GM20000 (cell line): Measurements from ENCODE around the gene GNAS-AS1.

ENCODE experiments used
- DNase-seq: peaks from one replicate; pipeline ENCODE4 v3.0.0; 2012; ENCODE audit warnings: low spot score
- CTCF ChIP-seq: IDR thresholded peaks from 2 replicates; pipeline ENCODE4 v1.5.1; 2012; ENCODE audit warnings: mild to moderate bottlenecking, control low read depth; ENCODE audit errors: extremely low read depth, missing control alignments

GNAS-AS1 gene

DNA sequence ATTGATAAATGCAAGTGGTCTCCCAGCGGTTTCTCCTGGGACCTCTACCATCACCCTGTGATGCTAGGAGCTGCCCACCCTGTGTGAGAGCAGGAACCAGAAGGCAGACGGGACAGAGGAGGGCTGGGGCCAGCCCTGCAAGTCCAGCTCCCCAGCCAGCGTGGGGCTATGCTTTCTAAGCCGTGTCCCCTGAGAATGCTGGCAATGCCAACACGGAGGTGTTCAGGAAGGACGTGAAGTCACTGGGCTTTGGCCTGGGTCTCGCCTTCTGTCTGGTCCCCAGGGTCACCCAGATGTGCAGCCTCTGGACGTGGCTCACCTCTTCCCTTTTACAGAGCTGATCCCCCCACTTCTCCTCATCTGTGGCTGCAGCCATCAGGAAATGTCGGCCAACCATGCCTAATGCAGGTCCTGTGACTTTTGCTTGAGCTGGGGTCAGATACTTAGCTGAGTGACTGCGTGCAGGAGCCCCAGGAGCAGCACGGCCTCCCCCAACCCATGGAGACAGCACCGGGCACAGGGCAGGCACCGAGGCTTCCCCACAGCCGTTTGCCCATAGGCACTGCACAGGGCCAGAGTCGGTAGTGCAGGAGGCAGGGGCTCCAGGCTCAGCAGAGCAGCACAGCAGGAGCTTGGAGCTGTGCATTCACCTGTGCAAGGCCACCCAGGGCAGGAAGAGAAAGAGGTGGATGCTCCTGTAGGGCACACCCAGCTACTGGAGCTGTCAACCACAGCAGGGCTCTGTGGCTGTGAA lies 66.2 kb downstream of the GNAS-AS1 start:
- no peak for DNase-seq
- no peak for TF ChIP-seq CTCF

GRCh38 chr20:58783511-58784011 lies 67.1 kb downstream of the GNAS-AS1 start:
- TF ChIP-seq CTCF = no peak
- DNase-seq = no peak

GRCh38 chr20:58781138-58781537 lies 69.6 kb downstream of the GNAS-AS1 start:
- TF ChIP-seq CTCF = no peak
- no peak for DNase-seq

DNA sequence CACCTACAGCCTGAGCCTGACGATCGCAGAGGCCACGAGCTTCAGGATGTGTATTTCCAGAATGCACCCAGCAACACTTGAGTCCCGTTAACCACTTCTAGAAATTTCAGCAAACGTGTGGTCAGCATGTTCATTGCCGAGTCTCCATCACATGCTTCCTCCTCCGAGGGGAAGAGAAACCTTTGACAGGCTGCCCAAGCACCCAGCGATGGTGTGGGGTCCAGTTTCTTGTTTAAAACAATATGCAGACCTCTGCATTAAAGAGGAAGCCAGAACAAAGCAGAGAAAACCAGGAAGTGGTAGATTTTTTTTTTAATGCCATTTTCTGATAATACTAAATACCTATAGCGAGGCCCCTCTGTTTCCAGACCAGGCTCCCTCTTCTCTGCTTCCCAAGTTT lies 71.9 kb downstream of the GNAS-AS1 start:
- DNase-seq = no peak
- TF ChIP-seq CTCF = no peak

DNA sequence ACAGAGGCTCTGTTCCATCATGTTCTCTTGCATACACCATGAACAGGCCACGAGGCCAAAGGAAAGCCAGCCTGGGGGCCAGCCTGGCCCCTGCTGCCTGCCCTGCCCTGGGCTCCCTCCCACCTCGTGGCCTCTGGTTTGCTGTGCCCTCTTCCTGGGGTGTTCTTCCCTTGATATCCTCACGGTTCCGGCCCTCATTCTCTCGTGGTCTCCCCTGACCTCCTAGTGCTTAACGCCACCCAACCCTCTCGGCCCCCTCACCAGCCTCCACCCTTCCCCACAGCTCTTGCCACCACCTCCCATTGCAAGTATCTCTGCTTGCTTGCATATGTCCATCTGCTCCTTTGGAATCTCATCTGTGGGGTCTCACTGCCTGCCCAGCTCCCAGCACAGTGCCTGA lies 73.0 kb downstream of the GNAS-AS1 start:
- DNase-seq = no peak
- no peak for TF ChIP-seq CTCF

GRCh38 chr20:58776109-58776508 lies 74.6 kb downstream of the GNAS-AS1 start:
- no peak for TF ChIP-seq CTCF
- DNase-seq = no peak

GRCh38 chr20:58775371-58775770 lies 75.3 kb downstream of the GNAS-AS1 start:
- TF ChIP-seq CTCF = no peak
- no peak for DNase-seq
